Neuronal stem cell (in vitro differentiated cells): ENCODE data around the gene ST6GAL1.

ENCODE experiments used
- DNase-seq: peaks from one replicate; pipeline ENCODE4 v3.0.0-alpha.2; 2013; ENCODE audit warnings: low spot score
- H2AFZ ChIP-seq: one replicate; pipeline ENCODE4 v1.6.1; 2013; ENCODE audit warnings: mild to moderate bottlenecking, low read length, inconsistent platforms
- H2AK5ac ChIP-seq: 2 replicates; pipeline ENCODE4 v1.6.1; 2013; ENCODE audit warnings: low read depth, mild to moderate bottlenecking, inconsistent platforms, low read length, moderate library complexity, mixed read lengths
- H2BK120ac ChIP-seq: 2 replicates; pipeline ENCODE4 v1.6.1; 2013; ENCODE audit warnings: low read depth, mild to moderate bottlenecking, inconsistent platforms, low read length, moderate library complexity, mixed read lengths
- H2BK12ac ChIP-seq: one replicate; pipeline ENCODE4 v1.6.1; 2013; ENCODE audit warnings: low read length, inconsistent platforms
- H2BK15ac ChIP-seq: 2 replicates; pipeline ENCODE4 v1.6.1; 2013; ENCODE audit warnings: mild to moderate bottlenecking, low read length, inconsistent platforms, mixed read lengths
- H2BK5ac ChIP-seq: one replicate; pipeline ENCODE4 v1.6.1; 2013; ENCODE audit warnings: inconsistent platforms, mild to moderate bottlenecking, low read length, moderate library complexity
- H3K14ac ChIP-seq: one replicate; pipeline ENCODE4 v1.6.1; 2013; ENCODE audit warnings: low read length, inconsistent platforms
- H3K18ac ChIP-seq: 2 replicates; pipeline ENCODE4 v1.6.1; 2013; ENCODE audit warnings: low read length, inconsistent platforms
- H3K23ac ChIP-seq: 2 replicates; pipeline ENCODE4 v1.6.1; 2013; ENCODE audit warnings: low read depth, mild to moderate bottlenecking, mixed read lengths, low read length, inconsistent platforms; ENCODE audit not compliant: poor library complexity
- H3K27ac ChIP-seq: replicated peaks from 3 replicates; pipeline ENCODE4 v1.5.1; 2013; ENCODE audit warnings: low read length, inconsistent platforms
- H3K27me3 ChIP-seq, 3 experiments: 2 replicates each; pipeline ENCODE4 v1.6.1; 2013; ENCODE audit warnings: low read length in 3 of 3, mild to moderate bottlenecking in 2 of 3, inconsistent platforms in 1 of 3, low read depth in 1 of 3, mixed read lengths in 1 of 3, moderate library complexity in 1 of 3; ENCODE audit not compliant: control insufficient read depth in 3 of 3, insufficient read depth in 3 of 3
- H3K36me3 ChIP-seq, 2 donors: replicated peaks in 1 of 2; 2 replicates each; pipeline ENCODE4 v1.6.1; 2013; ENCODE audit warnings: low read length in 2 of 2; ENCODE audit not compliant: control insufficient read depth in 2 of 2, insufficient read depth in 2 of 2
- H3K4ac ChIP-seq: 2 replicates; pipeline ENCODE4 v1.6.1; 2013; ENCODE audit warnings: inconsistent platforms, mild to moderate bottlenecking, low read length, moderate library complexity
- H3K4me1 ChIP-seq, 2 donors: 1 replicate in 1 of 2; 2 replicates in 1 of 2; pipeline ENCODE4 v1.6.1; 2013; ENCODE audit warnings: low read length in 2 of 2, low read depth in 1 of 2; ENCODE audit not compliant: control insufficient read depth in 2 of 2, insufficient read depth in 1 of 2
- H3K4me2 ChIP-seq: one replicate; pipeline ENCODE4 v1.6.1; 2013; ENCODE audit warnings: mild to moderate bottlenecking, low read length, inconsistent platforms; ENCODE audit not compliant: insufficient read depth, poor library complexity, severe bottlenecking
- H3K4me3 ChIP-seq, 2 donors: 2 replicates each; pipeline ENCODE4 v1.5.1; 2013; ENCODE audit warnings: low read length in 2 of 2, mild to moderate bottlenecking in 2 of 2, inconsistent platforms in 1 of 2, moderate library complexity in 1 of 2
- H3K79me1 ChIP-seq: one replicate; pipeline ENCODE4 v1.6.1; 2013; ENCODE audit warnings: low read depth, mild to moderate bottlenecking, inconsistent platforms, low read length, moderate library complexity
- H3K9ac ChIP-seq: one replicate; pipeline ENCODE4 v1.6.1; 2013; ENCODE audit warnings: mild to moderate bottlenecking, low read depth, low read length, inconsistent platforms; ENCODE audit not compliant: poor library complexity
- H3K9me3 ChIP-seq, 2 donors: replicated peaks in 1 of 2; 2 replicates each; pipeline versions ENCODE3 to v1.6.1; 2013; ENCODE audit warnings: low read length in 2 of 2, mild to moderate bottlenecking in 2 of 2, inconsistent platforms in 1 of 2, low read depth in 1 of 2, mixed read lengths in 1 of 2, moderate library complexity in 1 of 2; ENCODE audit not compliant: control insufficient read depth in 2 of 2, insufficient read depth in 1 of 2
- H4K8ac ChIP-seq: one replicate; pipeline ENCODE4 v1.6.1; 2013; ENCODE audit warnings: low read depth, mild to moderate bottlenecking, inconsistent platforms, low read length, moderate library complexity
- H4K91ac ChIP-seq: one replicate; pipeline ENCODE4 v1.6.1; 2013; ENCODE audit warnings: low read length, low read depth, mild to moderate bottlenecking, inconsistent platforms; ENCODE audit not compliant: poor library complexity
- WGBS, 2 donors: extraction: QIAGEN DNeasy Blood & Tissue Kit; methylation state at CpG; one replicate each; pipeline ENCODE4 v1.1.7; 2013; ENCODE audit warnings: missing lambda C conversion rate in 2 of 2, mixed read lengths in 1 of 2; ENCODE audit not compliant: insufficient read length in 2 of 2, insufficient replicate concordance in 1 of 2; ENCODE audit errors: extremely low coverage in 2 of 2; 5-methylcytosine and 5-hydroxymethylcytosine counted together

Gene ST6GAL1

GRCh38 chr3:186980989-186981388 is 50.7 kb downstream of the ST6GAL1 start:
- H3K23ac ChIP-seq = no peak overlapping the region
- H2BK15ac ChIP-seq = no peak overlapping the region
- no peaks in the 10 kb centered on the region for H3K27me3 ChIP-seq
- H4K91ac ChIP-seq = no peak overlapping the region
- H2AFZ ChIP-seq = no peak overlapping the region
- H3K4ac ChIP-seq = no peak overlapping the region
- no peak overlapping the region for H3K27ac ChIP-seq
- H3K79me1 ChIP-seq = no peaks in the 10 kb centered on the region
- no peak overlapping the region for H3K9ac ChIP-seq
- H3K36me3 ChIP-seq = peaks cover 3 to 9% of the 10 kb centered on the region in 2 donors
- H2BK120ac ChIP-seq = no peak overlapping the region
- H3K4me2 ChIP-seq = no peak overlapping the region
- peaks cover 6 to 8% of the 10 kb centered on the region in 2 donors for H3K4me1 ChIP-seq
- H3K14ac ChIP-seq = no peak overlapping the region
- no peak overlapping the region for H3K18ac ChIP-seq
- no peak overlapping the region for H4K8ac ChIP-seq
- WGBS, 2 donors = no CpG with 5 or more reads among the region's 2 CpGs
- H2BK5ac ChIP-seq = no peak overlapping the region
- no peak overlapping the region for H2AK5ac ChIP-seq
- H3K9me3 ChIP-seq = no peaks in the 10 kb centered on the region
- H2BK12ac ChIP-seq = no peak overlapping the region
- no peak overlapping the region for H3K4me3 ChIP-seq
- DNase-seq = no peak

- no CpG with 5 or more reads among the region's 4 CpGs for WGBS, 2 donors
These were observed 53.3 kb downstream of the ST6GAL1 start for GRCh38 chr3:186983659-186984058.

GRCh38 chr3:186984064-186984463 is 53.7 kb downstream of the ST6GAL1 start:
- Histone ChIP-seq H3K9me3 (no peaks in the 10 kb centered on the region), H3K36me3 (peaks cover 3 to 9% of the 10 kb centered on the region in 2 donors), H2BK5ac (no peak overlapping the region), H3K4me2 (no peak overlapping the region), H3K79me1 (no peaks in the 10 kb centered on the region), H3K18ac (no peak overlapping the region), H3K27me3 (no peaks in the 10 kb centered on the region), H2BK15ac (no peak overlapping the region), H2AK5ac (no peak overlapping the region), H2BK120ac (no peak overlapping the region), H4K91ac (no peak overlapping the region), H3K4ac (no peak overlapping the region), H3K9ac (no peak overlapping the region), H2BK12ac (no peak overlapping the region), H4K8ac (no peak overlapping the region), H3K23ac (no peak overlapping the region), H3K4me1 (peaks cover 0 to 1% of the 10 kb centered on the region in 2 donors), H3K27ac (no peak overlapping the region), H3K4me3 (no peak overlapping the region), H2AFZ (no peak overlapping the region), H3K14ac (no peak overlapping the region)
- no CpG with 5 or more reads among the region's 6 CpGs for WGBS, 2 donors
- DNase-seq = no peak

More at GRCh38 chr3:186983659-186984058, 53.3 kb downstream of the ST6GAL1 start:
- DNase-seq = no peak
- Histone ChIP-seq H3K4me3 (no peak overlapping the region), H4K8ac (no peak overlapping the region), H3K4me2 (no peak overlapping the region), H3K18ac (no peak overlapping the region), H2BK12ac (no peak overlapping the region), H3K9me3 (no peaks in the 10 kb centered on the region), H3K27ac (no peak overlapping the region), H3K27me3 (no peaks in the 10 kb centered on the region), H4K91ac (no peak overlapping the region), H2BK120ac (no peak overlapping the region), H3K14ac (no peak overlapping the region), H3K79me1 (no peaks in the 10 kb centered on the region), H3K4me1 (peaks cover 0 to 1% of the 10 kb centered on the region in 2 donors), H2BK5ac (no peak overlapping the region), H2BK15ac (no peak overlapping the region), H3K23ac (no peak overlapping the region), H3K9ac (no peak overlapping the region), H2AFZ (no peak overlapping the region), H2AK5ac (no peak overlapping the region), H3K36me3 (peaks cover 3 to 9% of the 10 kb centered on the region in 2 donors), H3K4ac (no peak overlapping the region)

GRCh38 chr3:186985661-186986364 is 55.5 kb downstream of the ST6GAL1 start:
- H2BK5ac ChIP-seq = no peak overlapping the region
- no peak overlapping the region for H3K4me2 ChIP-seq
- no peak overlapping the region for H3K4me3 ChIP-seq
- H3K18ac ChIP-seq = no peak overlapping the region
- no peak overlapping the region for H3K9ac ChIP-seq
- H3K27me3 ChIP-seq = no peaks in the 10 kb centered on the region
- H3K14ac ChIP-seq = no peak overlapping the region
- DNase-seq = no peak
- no peak overlapping the region for H4K91ac ChIP-seq
- H2AFZ ChIP-seq = no peak overlapping the region
- no CpG with 5 or more reads among the region's 14 CpGs for WGBS, 2 donors
- H3K4me1 ChIP-seq = peaks cover 0 to 1% of the 10 kb centered on the region in 2 donors
- no peak overlapping the region for H4K8ac ChIP-seq
- H3K36me3 ChIP-seq = peaks cover 0 to 5% of the 10 kb centered on the region in 2 donors
- H2AK5ac ChIP-seq = no peak overlapping the region
- H2BK120ac ChIP-seq = no peak overlapping the region
- H2BK15ac ChIP-seq = no peak overlapping the region
- H3K23ac ChIP-seq = no peak overlapping the region
- H3K79me1 ChIP-seq = no peaks in the 10 kb centered on the region
- no peak overlapping the region for H3K4ac ChIP-seq
- no peak overlapping the region for H2BK12ac ChIP-seq
- no peak overlapping the region for H3K27ac ChIP-seq
- no peaks in the 10 kb centered on the region for H3K9me3 ChIP-seq
